NT2/D1 (cell line): Measurements from ENCODE around the gene CAMK2B.

Experiments
- SUZ12 ChIP-seq: IDR thresholded peaks from 2 replicates; pipeline ENCODE4 v1.6.1; 2011; ENCODE audit not compliant: insufficient read length, insufficient read depth; ENCODE audit errors: extremely low read depth
- YY1 ChIP-seq: IDR thresholded peaks from 2 replicates; pipeline ENCODE4 v1.6.1; 2011; ENCODE audit not compliant: insufficient read length, insufficient read depth
- ZNF274 ChIP-seq: IDR thresholded peaks from 2 replicates; pipeline ENCODE4 v1.6.1; 2011; ENCODE audit warnings: mild to moderate bottlenecking, low read depth, low read length

DNA sequence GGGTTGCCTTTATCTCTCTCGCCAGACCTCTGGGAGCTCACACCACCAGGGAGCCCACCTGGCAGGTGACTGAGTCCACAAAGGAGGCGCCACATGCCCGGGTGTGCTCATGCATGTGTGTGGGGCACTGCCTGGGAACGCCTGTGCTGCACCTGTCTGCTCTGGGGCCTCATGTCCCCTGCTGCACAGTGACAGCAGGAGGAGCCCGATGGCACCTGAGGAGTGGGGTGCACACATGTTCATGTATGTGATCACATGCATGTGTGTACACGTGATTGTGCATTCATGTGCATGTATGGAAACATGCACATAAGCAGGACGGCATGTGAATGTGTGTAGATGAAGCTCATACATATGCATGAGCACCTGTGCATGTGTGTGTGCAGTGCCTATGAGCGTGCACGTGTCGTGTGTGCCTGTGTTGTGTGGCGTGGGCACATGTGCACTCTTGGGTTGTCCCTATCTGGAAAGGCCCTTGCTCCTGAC is 102.6 kb downstream of the CAMK2B start:
- TF ChIP-seq ZNF274 (no peak), YY1 (no peak), SUZ12 (no peak)
